GM10266 (cell line): ENCODE measurements around the gene CSMD2.
"Not testable (repeated sequence)": the region's sequence is repeated elsewhere in the genome, so short reads cannot be mapped to it uniquely, and the experiment has no call there.

Experiments
- DNase-seq: peaks from one replicate; pipeline ENCODE4 v3.0.0; 2012; ENCODE audit errors: extremely low spot score
- TF ChIP-seq, protein P1 (sequence below): IDR thresholded peaks from 2 replicates; pipeline ENCODE4 v1.5.1; 2012; ENCODE audit warnings: mild to moderate bottlenecking, low read depth; ENCODE audit not compliant: control insufficient read depth, insufficient read depth; ENCODE audit errors: missing control alignments

The CSMD2 gene

DNA sequence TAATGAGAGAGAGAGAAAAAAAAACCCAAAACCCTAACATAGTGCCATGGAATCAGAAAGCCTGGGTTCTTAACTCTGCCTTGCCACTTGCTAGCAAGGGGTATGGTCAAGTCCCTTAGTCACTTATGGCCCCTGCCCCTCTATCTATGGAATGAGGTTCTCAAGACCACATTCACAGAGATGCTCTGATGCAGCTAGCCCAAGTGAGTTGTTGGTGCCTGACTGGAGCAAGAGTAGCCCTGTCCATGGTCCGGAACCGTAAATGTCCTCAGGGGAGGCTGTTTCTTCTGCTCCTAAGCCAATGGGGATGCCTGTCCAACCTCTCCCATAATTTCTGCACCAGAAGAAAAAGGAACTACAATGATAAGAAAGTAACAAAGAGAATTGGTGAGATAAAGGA lies 56.8 kb downstream of the CSMD2 start:
- TF ChIP-seq, protein P1, sequence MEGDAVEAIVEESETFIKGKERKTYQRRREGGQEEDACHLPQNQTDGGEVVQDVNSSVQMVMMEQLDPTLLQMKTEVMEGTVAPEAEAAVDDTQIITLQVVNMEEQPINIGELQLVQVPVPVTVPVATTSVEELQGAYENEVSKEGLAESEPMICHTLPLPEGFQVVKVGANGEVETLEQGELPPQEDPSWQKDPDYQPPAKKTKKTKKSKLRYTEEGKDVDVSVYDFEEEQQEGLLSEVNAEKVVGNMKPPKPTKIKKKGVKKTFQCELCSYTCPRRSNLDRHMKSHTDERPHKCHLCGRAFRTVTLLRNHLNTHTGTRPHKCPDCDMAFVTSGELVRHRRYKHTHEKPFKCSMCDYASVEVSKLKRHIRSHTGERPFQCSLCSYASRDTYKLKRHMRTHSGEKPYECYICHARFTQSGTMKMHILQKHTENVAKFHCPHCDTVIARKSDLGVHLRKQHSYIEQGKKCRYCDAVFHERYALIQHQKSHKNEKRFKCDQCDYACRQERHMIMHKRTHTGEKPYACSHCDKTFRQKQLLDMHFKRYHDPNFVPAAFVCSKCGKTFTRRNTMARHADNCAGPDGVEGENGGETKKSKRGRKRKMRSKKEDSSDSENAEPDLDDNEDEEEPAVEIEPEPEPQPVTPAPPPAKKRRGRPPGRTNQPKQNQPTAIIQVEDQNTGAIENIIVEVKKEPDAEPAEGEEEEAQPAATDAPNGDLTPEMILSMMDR = no peak

DNA sequence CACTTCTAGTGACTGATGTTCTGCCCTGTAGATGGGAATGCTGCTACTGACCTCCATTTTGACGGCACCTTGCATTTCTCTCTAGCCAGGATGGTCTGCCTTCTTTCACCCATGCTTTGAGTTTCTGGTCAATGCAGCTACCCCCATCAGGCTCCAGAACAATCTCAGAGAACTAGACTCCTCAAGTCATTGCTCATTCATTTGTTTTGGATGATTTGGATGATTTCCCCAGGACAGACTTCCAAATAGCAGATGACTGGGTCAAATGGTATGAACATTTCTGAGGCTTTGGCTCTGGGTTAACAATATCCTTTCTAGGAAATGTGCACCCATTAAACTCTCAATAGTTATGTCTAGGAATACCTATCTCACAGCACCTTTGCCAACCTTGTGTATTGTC lies 63.9 kb downstream of the CSMD2 start:
- TF ChIP-seq, protein P1 = no peak
- no peak for DNase-seq

More for the DNA sequence above, 56.8 kb downstream of the CSMD2 start:
- DNase-seq = no peak

DNA sequence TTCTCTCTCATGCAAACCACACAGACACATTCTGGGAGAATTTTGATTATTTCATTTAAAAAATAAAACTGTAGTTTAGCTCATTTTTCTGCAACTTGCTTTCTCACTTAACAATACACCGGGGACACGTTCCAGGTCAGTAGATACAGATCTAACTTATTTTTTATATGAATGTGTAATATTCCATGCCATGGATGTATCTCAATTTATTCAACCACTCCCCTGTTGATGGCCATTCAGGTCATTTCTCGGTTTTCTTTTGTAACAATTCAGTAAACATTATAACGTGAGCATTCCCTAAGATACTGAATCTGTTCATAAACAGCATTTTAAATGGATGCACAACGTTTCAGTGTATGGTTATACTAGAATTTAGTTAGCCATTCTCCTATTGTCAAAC lies 64.7 kb downstream of the CSMD2 start:
- no peak for DNase-seq
- TF ChIP-seq, protein P1 = no peak

DNA sequence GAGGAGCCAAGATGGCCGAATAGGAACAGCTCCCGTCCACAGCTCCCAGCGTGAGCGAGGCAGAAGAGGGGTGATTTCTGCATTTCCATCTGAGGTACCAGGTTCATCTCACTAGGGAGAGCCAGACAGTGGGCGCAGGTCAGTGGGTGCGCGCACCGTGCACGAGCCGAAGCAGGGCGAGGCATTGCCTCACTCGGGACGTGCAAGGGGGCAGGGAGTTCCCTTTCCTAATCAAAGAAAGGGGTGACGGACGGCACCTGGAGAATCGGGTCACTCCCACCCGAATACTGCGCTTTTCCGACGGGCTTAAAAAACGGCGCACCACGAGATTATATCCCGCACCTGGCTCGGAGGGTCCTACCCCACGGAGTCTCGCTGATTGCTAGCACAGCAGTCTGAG lies 72.6 kb downstream of the CSMD2 start:
- not testable (repeated sequence) for DNase-seq

DNA sequence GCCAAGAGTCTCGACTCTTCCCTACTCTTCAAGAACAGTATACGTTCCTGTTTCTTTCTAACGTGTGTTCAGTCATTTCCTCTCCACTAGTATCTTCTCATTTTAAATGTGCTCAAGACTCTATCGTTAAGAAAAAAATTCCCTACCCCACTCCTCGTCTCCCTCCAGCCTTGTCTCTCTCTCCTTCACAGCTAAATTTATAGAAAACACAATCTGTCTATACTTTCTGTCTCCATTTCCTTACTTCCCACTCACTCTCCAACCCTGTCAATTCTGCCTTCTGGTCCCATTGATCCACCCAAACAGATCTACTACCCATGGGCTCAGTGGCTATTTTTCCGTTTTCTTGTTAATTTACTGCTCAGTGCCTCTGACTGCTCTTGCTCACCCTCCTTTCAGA lies 75.3 kb downstream of the CSMD2 start:
- no peak for DNase-seq
- TF ChIP-seq, protein P1 = no peak

DNA sequence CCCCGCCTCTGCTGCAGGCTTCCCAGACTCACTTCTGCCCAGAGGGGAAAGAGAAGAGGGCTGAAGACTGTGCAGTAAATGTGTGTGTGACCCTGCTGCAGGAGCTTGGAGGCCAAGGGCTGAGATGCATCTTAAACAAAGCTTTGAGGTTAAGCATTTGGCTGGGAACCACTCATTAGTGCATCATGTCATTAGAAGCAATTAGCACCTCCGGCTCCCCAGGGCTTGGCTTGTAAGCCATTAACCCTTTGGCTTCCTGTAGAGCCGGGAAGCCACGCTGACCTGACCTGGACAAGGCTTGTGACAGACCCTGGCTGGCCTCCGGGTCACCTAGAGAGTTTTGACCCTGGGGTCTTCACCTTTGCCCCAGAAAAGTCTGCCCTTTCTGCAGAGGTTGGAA lies 77.0 kb downstream of the CSMD2 start:
- TF ChIP-seq, protein P1 = no peak
- DNase-seq = no peak

DNA sequence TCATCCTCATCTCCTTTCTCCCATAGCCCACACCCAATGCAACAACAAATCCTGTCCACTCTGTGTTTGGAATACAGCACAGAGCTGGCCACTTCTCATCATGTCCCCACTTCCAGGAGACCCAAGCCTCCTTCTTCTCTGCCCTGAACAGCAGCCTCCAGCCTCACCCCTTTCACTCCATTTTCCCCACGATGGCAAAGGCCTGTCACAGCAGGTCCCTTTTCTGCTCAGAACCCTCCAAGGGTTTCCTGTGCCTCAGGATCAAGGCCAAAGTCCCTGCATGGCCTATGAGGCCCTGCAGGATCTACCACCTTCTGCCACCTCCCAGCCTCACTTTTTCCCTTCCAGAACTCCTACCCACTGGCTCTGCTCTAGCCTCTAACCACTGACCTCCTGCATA lies 78.5 kb downstream of the CSMD2 start:
- DNase-seq = no peak
- TF ChIP-seq, protein P1 = no peak

DNA sequence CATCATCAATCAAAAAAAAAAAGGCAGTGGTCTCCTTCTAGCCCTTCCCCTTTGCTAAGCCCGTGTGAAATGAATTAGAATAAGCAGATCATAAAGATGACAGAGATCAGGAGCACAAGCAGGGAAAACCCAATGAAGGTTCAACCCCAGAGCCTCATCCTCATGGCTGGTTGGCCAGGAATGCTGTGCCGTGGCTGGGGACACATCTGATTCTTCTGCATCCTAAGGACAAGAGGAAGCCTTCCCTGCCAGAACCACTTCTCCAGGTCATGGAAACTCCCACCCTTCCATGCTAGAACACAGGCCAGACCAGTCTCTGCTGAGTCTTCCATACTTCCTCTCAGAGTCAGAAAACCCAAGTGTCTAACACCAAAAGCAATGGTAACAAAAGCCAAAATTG lies 81.1 kb downstream of the CSMD2 start:
- DNase-seq = no peak
- TF ChIP-seq, protein P1 = no peak

DNA sequence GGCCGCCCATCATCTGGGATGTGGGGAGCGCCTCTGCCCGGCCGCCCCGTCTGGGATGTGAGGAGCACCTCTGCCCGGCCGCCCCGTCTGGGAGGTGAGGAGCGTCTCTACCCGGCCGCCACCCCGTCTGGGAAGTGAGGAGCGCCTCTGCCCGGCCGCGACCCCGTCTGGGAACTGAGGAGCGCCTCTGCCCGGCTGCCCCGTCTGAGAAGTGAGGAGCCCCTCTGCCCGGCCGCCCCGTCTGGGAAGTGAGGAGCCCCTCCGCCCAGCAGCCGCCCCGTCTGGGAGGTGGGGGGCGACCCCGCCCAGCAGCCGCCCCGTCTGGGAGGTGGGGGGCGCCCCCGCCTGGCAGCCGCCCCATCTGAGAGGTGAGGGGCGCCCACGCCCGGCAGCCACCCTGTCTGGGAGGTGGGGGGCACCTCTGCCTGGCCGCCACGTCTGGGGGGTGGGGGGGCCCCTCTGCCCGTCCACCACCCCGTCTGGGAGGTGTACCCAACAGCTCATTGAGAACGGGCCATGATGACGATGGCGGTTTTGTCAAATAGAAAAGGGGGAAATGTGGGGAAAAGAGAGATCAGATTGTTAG lies 82.9 kb downstream of the CSMD2 start:
- not testable (repeated sequence) for DNase-seq
